GM12864 (cell line): ENCODE measurements around the gene MYOZ1.

ENCODE experiments used
- DNase-seq: peaks from one replicate; pipeline ENCODE4 v3.0.0-alpha.2; 2011; ENCODE audit warnings: low read depth
- H3K4me3 ChIP-seq: 2 replicates; pipeline ENCODE4 v1.5.1; 2011; ENCODE audit warnings: mild to moderate bottlenecking, low read depth, low read length, control low read depth
- CTCF ChIP-seq: IDR thresholded peaks from 2 replicates; pipeline ENCODE4 v1.5.1; 2011; ENCODE audit warnings: low read depth, mild to moderate bottlenecking, moderate library complexity, low read length, control low read depth, inconsistent platforms; ENCODE audit errors: missing control alignments

Gene MYOZ1

DNA sequence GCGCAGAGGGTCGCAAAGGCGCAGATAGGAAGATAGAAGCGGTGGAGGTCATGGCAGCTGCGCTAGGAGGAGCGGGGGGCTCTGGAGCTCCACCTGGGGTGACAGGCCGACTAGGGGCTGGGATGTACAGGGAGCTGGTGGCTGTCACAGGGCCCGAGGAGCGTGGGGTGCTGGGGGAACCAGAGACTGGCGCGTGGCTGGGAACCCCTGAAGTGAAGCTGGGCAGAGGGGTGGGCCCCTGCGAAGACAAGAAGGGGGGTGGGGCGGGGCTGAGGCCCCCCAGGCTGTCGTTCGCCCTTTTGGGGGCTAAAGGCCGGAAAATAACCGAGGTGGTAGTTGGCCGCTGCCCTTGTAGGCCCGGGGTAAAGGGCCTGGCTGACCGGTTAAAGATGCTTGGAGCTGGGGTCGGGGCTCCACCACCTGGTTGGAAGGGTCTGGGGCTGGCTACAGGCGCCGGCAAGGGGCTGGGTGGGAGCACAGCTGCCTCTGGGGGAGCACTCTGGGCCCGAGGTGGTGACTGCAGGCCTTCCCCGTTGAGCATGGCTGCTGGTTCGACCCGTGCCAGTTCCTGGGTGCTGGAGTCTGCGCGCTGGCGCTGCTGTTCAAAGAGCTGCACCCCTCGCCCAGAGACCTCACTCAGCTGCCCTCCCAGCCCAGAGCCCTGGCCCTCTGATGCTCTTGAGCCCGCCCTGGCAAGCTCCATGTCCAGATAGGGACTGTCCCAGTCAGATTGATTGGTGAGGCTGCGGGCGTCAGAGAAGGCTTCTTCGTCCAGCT is 6.8 kb upstream of the MYOZ1 start:
- DNase-seq: no peak
- H3K4me3 ChIP-seq: peak overlapping the region; percentile 46
- no peak for TF ChIP-seq CTCF

DNA sequence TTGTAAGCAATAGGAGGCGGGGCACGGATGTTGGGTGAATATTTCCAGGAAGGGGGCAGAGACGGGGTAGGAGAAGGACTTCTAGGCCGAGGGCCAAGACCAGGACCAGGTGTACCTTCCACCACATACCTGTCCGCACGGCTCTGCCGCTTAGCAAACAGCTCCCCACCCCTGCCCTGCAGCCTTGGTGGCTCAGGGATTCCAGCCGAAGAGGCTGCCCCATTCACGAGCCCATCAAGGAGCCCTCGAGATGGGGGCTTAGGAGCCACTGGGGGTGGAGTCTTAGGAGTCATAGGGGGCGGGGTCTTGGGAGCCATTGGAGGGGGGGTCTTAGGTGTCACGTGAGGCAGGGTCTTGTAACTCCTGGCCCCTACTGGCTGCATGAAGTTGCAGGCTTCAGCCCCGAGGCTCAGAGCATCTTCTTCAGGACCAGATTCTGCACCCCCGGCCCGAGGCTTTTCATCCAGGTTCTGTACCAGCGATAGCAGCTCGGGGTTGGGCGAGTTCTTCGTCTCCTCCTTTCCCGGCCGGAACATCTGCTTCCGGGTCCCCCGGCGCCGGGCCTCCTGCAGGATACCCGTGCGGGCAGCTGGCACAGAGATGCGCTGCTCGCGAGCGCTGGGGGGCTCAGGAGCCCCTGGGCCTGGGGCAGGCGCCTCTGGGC is 6.1 kb upstream of the MYOZ1 start:
- no peak for TF ChIP-seq CTCF
- DNase-seq: no peak
- H3K4me3 ChIP-seq: peak overlapping the region; percentile 46

DNA sequence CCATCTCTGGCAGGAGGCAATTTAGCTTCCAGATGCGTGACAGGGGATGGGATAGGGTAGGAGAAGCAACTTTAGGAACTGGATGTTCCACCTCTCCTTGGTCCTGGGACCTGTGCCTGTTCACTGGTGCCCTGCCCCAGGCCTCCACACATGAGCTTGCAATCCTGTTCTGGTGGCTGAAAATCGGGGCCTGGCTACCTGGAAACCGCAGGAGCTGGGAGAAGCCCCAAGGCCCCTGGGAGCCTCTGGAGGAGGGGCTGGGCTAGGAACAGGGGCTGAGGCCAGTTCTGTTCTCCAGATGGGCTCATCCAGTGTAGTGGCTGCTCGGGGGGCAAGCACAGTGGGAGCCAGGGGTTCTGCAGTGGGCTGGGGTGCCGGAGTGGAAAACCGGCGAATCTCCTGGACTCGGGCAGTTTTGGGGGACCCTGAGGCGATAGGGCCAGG is 5.3 kb upstream of the MYOZ1 start:
- no peak for DNase-seq
- no peak overlapping the region for H3K4me3 ChIP-seq
- no peak for TF ChIP-seq CTCF

GRCh38 chr10:73645251-73645650 is 4.0 kb upstream of the MYOZ1 start:
- DNase-seq: no peak
- no peak for TF ChIP-seq CTCF
- no peak overlapping the region for H3K4me3 ChIP-seq

GRCh38 chr10:73644767-73645166 is 3.5 kb upstream of the MYOZ1 start:
- DNase-seq: no peak
- no peak for TF ChIP-seq CTCF

DNA sequence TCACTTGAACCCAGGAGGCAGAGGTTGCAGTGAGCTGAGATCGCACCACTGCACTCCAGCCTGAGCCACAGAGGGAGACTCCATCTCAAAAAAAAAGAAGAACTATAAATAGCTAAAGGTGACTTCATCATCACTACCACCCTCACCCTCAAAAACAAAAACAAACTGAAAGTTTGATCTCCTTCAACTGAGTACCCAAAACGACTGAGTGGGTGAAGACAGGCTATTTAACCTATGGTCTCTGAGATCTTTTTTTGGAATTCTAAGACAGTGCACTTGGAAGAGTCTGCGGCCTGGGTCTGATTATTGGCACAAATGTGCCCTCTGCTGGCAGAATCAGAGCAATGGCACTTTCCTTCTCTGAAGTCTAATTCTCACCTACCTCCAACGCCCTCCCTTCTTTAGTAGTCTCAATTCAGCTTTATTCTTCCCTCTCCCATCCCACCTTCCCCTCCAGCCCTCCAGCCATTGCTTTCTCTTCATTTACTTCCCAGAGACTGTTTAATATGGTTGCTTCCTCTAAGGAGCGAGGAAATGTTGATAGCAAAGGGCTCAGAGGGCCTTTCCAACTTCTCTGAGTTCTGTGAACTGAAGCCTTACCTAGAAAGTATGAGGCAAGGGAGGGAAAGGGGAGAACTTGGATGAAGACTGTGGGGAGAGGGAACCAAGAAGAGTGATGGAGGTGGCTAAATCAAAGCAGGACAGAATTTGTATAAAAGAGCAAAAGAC is 2.9 kb upstream of the MYOZ1 start:
- TF ChIP-seq CTCF: peak; percentile 85
- H3K4me3 ChIP-seq: no peak overlapping the region
- peak; percentile 38 for DNase-seq

More at GRCh38 chr10:73644767-73645166, 3.5 kb upstream of the MYOZ1 start:
- no peak overlapping the region for H3K4me3 ChIP-seq
